ENCODE data around the gene MISP. TPM values are rescaled to one million over a fixed set of nuclear protein-coding genes. Genes with fewer than 3 reads are reported as not detected.

Gene MISP
- polyA plus RNA-seq, 1 of the 3 experiments (the other 2 are of a cell fraction), result 0.08 TPM

- no peak for TF ChIP-seq USF1 (IDR thresholded peaks at IDR 0.05; ENCODE audit: borderline replicate concordance, low read depth)
Measured at GRCh38 chr19:812049-812746, 61.3 kb downstream of the MISP start (continued).

GRCh38 chr19:812747-813218 lies 61.9 kb downstream of the MISP start:
- no peaks in the 10 kb centered on the region for H3K9me2 ChIP-seq
- H3F3A ChIP-seq (replicated peaks; ENCODE audit: insufficient read depth), result peaks cover 28% of the 10 kb centered on the region
- H3K4me1 ChIP-seq (ENCODE audit: control insufficient read depth in 1 of 2, insufficient read depth in 2 of 2, low read depth in 1 of 2, low read length in 1 of 2), result no peaks in the 10 kb centered on the region
- no peak for DNase-seq
- CTCF ChIA-PET, result no interaction called here
- H3K27ac ChIP-seq (ENCODE audit: low read depth in 2 of 2, low read length in 1 of 2), result no peak overlapping the region
- H3K9ac ChIP-seq, result no peak overlapping the region
- no peaks in the 10 kb centered on the region for H3K9me3 ChIP-seq
- H3K79me2 ChIP-seq (ENCODE audit: insufficient read depth), result peaks cover 21% of the 10 kb centered on the region; the same call in 1 of the 2 replicates
- H3K36me3 ChIP-seq (replicated peaks in 1 of 2; ENCODE audit: control insufficient read depth in 1 of 2, insufficient read depth in 2 of 2, low read length in 1 of 2), result peaks cover 30 to 37% of the 10 kb centered on the region in 2 experiments
- no peak overlapping the region for H3K4me2 ChIP-seq
- no peak overlapping the region for H2AFZ ChIP-seq (ENCODE audit: low read depth)
- no peak overlapping the region for H3K4me3 ChIP-seq (ENCODE audit: low read depth in 2 of 2, low read length in 1 of 2)
- H4K20me1 ChIP-seq (ENCODE audit: insufficient read depth), result peaks cover 44% of the 10 kb centered on the region
- H3K27me3 ChIP-seq (ENCODE audit: insufficient read depth), result no peaks in the 10 kb centered on the region
- POLR2A ChIA-PET, result no interaction called here
- no peak for TF ChIP-seq RFX5 (IDR thresholded peaks at IDR 0.05; ENCODE audit: low read length)
- TF ChIP-seq YY1 (IDR thresholded peaks at IDR 0.05; ENCODE audit: low read depth), result no peak
- 98% methylated on average over 13 of the region's 72 CpGs for WGBS (ENCODE audit: low lambda C conversion rate)

GRCh38 chr19:813219-814151 lies 62.6 kb downstream of the MISP start:
- Histone ChIP-seq H3K4me1 (ENCODE audit: control insufficient read depth in 1 of 2, insufficient read depth in 2 of 2, low read depth in 1 of 2, low read length in 1 of 2) (no peaks in the 10 kb centered on the region), H3K79me2 (ENCODE audit: insufficient read depth) (peaks cover 15% of the 10 kb centered on the region; the same call in 1 of the 2 replicates), H3K9me3 (no peaks in the 10 kb centered on the region), H3K4me2 (no peak overlapping the region), H3K9ac (no peak overlapping the region), H3K4me3 (ENCODE audit: low read depth in 2 of 2, low read length in 1 of 2) (no peak overlapping the region), H3K27ac (ENCODE audit: low read depth in 2 of 2, low read length in 1 of 2) (no peak overlapping the region), H4K20me1 (ENCODE audit: insufficient read depth) (peaks cover 37% of the 10 kb centered on the region), H3K27me3 (ENCODE audit: insufficient read depth) (no peaks in the 10 kb centered on the region), H2AFZ (ENCODE audit: low read depth) (no peak overlapping the region), H3F3A (replicated peaks; ENCODE audit: insufficient read depth) (peaks cover 26% of the 10 kb centered on the region), H3K36me3 (replicated peaks in 1 of 2; ENCODE audit: control insufficient read depth in 1 of 2, insufficient read depth in 2 of 2, low read length in 1 of 2) (peaks cover 27 to 32% of the 10 kb centered on the region in 2 experiments), H3K9me2 (no peaks in the 10 kb centered on the region)
- no peak for DNase-seq
- ChIA-PET CTCF (no interaction called here), POLR2A (interaction anchor here (1.5 kb wide), 1 partner anchor 9 kb away, joined by 6 read pairs; no protein-coding TSS in a partner anchor)
- TF ChIP-seq MXI1 (IDR thresholded peaks at IDR 0.05; ENCODE audit: low read depth, low read length) (no peak), TAF1 (IDR thresholded peaks at IDR 0.05; ENCODE audit: borderline replicate concordance, low read depth, low read length) (no peak), ZBTB33 (IDR thresholded peaks at IDR 0.05; ENCODE audit: borderline replicate concordance, low read depth) (no peak), YY1 (IDR thresholded peaks at IDR 0.05; ENCODE audit: low read depth) (no peak), FOXJ3 (CRISPR knock-in tag; IDR thresholded peaks at IDR 0.05) (no peak), GATA2 (CRISPR knock-in tag; IDR thresholded peaks at IDR 0.05) (no peak), CHD2 (IDR thresholded peaks at IDR 0.05; ENCODE audit: low read length, partially characterized antibody) (no peak), USF1 (IDR thresholded peaks at IDR 0.05; ENCODE audit: borderline replicate concordance, low read depth) (no peak), MAX (IDR thresholded peaks at IDR 0.05; ENCODE audit: low read depth) (no peak), SMC3 (IDR thresholded peaks at IDR 0.05; ENCODE audit: low read depth, low read length) (no peak), ELF1 (IDR thresholded peaks at IDR 0.05) (no peak), SIN3A (IDR thresholded peaks at IDR 0.05; ENCODE audit: borderline replicate concordance, low read depth, low read length) (no peak)
- 97% methylated on average over 61 of the region's 87 CpGs for WGBS (ENCODE audit: low lambda C conversion rate)

Data from SK-N-SH (cell line).